ENCODE results near the gene GPR132. TPM values are rescaled to one million over a fixed set of nuclear protein-coding genes. Genes with fewer than 3 reads are reported as not detected.

GPR132 gene
- total and polyA plus RNA-seq, 2 of the 8 experiments (the other 6 are each of a cell fraction or from before 2014, with no cell fraction given): 0.11 TPM; not detected in 1

DNA sequence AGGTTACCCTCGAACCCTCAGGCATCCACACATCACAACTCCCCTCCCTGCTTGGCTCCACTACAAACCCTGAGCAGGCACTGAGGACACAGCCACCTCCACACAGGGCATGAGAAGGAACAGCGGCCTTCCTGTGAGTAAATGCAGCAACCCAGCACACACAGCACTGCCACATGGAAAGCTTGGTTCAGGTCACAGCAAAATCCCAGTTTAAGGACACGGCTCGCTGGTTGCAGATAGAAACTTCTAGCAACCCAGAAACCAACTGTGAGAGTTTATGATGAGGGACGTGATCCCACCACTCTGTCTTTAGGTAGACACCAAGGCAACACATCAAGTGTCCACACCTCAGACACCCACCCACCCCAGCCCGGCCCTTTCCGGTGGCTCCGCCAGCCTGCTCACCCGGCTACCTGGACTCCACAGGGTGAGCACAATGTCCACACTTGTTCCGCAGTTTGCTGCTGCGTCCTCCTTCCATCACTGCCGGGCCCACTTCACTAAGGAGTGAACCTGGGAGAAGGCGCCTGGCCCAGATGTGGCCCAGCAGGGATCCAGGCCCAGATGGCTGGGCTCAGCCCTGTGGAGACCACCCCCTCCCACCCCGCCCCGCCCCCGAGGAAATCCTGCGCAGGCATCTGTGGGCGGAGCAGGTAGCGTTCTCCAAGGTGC is 57.5 kb downstream of the GPR132 start:
- POLR2A ChIA-PET (ENCODE audit: partially characterized antibody): interaction anchor here (1.5 to 2.7 kb wide), 2 partner anchors 11 to 22 kb away, joined by 3 to 7 read pairs; partner anchors contain the start of gene CLBA1
- DNase-seq (ENCODE audit: low read depth in 1 of 2, low spot score in 2 of 2): no peak

More for the DNA sequence above, 57.5 kb downstream of the GPR132 start:
- Histone ChIP-seq H3K14ac (ENCODE audit: insufficient read length) (no peak overlapping the region), H3K23me2 (ENCODE audit: low read depth, low read length) (no peaks in the 10 kb centered on the region), H4K8ac (ENCODE audit: extremely low read depth, insufficient read depth, low read length) (no peak overlapping the region; the same call in 1 of the 2 replicates), H4K20me1 (replicated peaks in 1 of 2; ENCODE audit: control insufficient read depth in 1 of 2, insufficient read depth in 2 of 2, low read length in 2 of 2) (peaks cover 21 to 39% of the 10 kb centered on the region in 2 experiments), H2AK5ac (ENCODE audit: low read depth, low read length) (no peak overlapping the region), H4K5ac (ENCODE audit: insufficient read length, low read depth, low read length) (no peak overlapping the region), H3K27ac (ENCODE audit: low read depth, low read length) (no peak overlapping the region), H3K56ac (replicated peaks; ENCODE audit: insufficient read length, low read depth, low read length) (no peak overlapping the region), H3K4me1 (replicated peaks in 1 of 4; ENCODE audit: control insufficient read depth in 3 of 4, insufficient read depth in 4 of 4, low read length in 3 of 4) (peaks cover 0 to 2% (median 0%) of the 10 kb centered on the region in 4 experiments; a peak in 1 of 7 replicates), H3K79me1 (ENCODE audit: low read depth, low read length) (peaks cover 6% of the 10 kb centered on the region), H3K9ac (replicated peaks in 1 of 4; ENCODE audit: extremely low read depth in 1 of 4, low read depth in 3 of 4, low read length in 3 of 4) (no peak overlapping the region), H3K9me3 (ENCODE audit: insufficient read depth in 2 of 2, low read depth in 1 of 2, low read length in 1 of 2) (no peaks in the 10 kb centered on the region), H3K18ac (ENCODE audit: extremely low read depth, low read length) (no peak overlapping the region), H2AFZ (ENCODE audit: low read length) (no peak overlapping the region), H3K4me3 (ENCODE audit: extremely low read depth in 1 of 4, insufficient read depth in 2 of 4, low read depth in 3 of 4, low read length in 4 of 4) (no peak overlapping the region), H3K27me3 (replicated peaks in 1 of 4; ENCODE audit: control insufficient read depth in 3 of 4, extremely low read depth in 1 of 4, insufficient read depth in 3 of 4, low read length in 3 of 4) (no peaks in the 10 kb centered on the region), H2BK120ac (replicated peaks; ENCODE audit: low read depth, low read length) (no peak overlapping the region), H3K23ac (ENCODE audit: insufficient read length) (no peak overlapping the region), H3K36me3 (ENCODE audit: control insufficient read depth in 2 of 4, insufficient read depth in 4 of 4, low read length in 3 of 4) (peaks cover 12 to 35% (median 25%) of the 10 kb centered on the region in 4 experiments; a peak in 7 of 8 replicates), H2BK20ac (ENCODE audit: low read length) (no peak overlapping the region), H2BK5ac (ENCODE audit: low read depth, low read length) (no peak overlapping the region), H2BK15ac (ENCODE audit: low read length) (no peak overlapping the region), H3K4me2 (ENCODE audit: insufficient read depth in 1 of 2, low read depth in 2 of 2, low read length in 2 of 2) (no peak overlapping the region), H2BK12ac (ENCODE audit: low read depth, low read length) (no peak overlapping the region), H4K91ac (replicated peaks; ENCODE audit: insufficient read length, low read length) (no peak overlapping the region), H3K4ac (replicated peaks; ENCODE audit: insufficient read length, low read depth, low read length) (no peak overlapping the region), H3K79me2 (ENCODE audit: control insufficient read depth in 1 of 2, insufficient read depth in 2 of 2, low read length in 2 of 2) (peaks cover 3 to 26% of the 10 kb centered on the region in 2 experiments; a peak in 3 of 4 replicates)
- no peak for FAIRE-seq
- no peak for TF ChIP-seq SP4 (IDR thresholded peaks at IDR 0.05; ENCODE audit: low read length)
- TF ChIP-seq TAF7 (optimal IDR thresholded peaks at IDR 0.05; ENCODE audit: borderline replicate concordance, low read depth, low read length): no peak
- TF ChIP-seq CBX5 (IDR thresholded peaks at IDR 0.05; ENCODE audit: low read depth, low read length): no peak
- no peak for TF ChIP-seq EGR1 (IDR thresholded peaks at IDR 0.05; ENCODE audit: borderline replicate concordance, low read depth, low read length)
- no peak for TF ChIP-seq ZNF274 (IDR thresholded peaks at IDR 0.05; ENCODE audit: borderline replicate concordance, extremely low read depth, low read length)
- no peak for TF ChIP-seq RNF2 (IDR thresholded peaks at IDR 0.05; ENCODE audit: borderline replicate concordance, low read depth, low read length, missing control alignments, poor library complexity, severe bottlenecking)
- no peak for TF ChIP-seq KDM4A (IDR thresholded peaks at IDR 0.05; ENCODE audit: low read depth, low read length, severe bottlenecking)
- no peak for TF ChIP-seq CBX8 (IDR thresholded peaks at IDR 0.05; ENCODE audit: borderline replicate concordance, low read depth, low read length)
- no peak for TF ChIP-seq NRF1 (IDR thresholded peaks at IDR 0.05; ENCODE audit: low read depth, low read length)
- WGBS, 2 experiments (ENCODE audit: extremely low coverage in 1 of 2, insufficient coverage in 1 of 2, insufficient read length in 1 of 2, insufficient replicate concordance in 2 of 2, low coverage in 1 of 2, low lambda C conversion rate in 2 of 2, missing lambda C conversion rate in 1 of 2): 87% methylated on average over 14 of the region's 19 CpGs; no CpG with 5 or more reads in 1 of the 2 experiments
- CTCF ChIA-PET (ENCODE audit: partially characterized antibody): interaction anchor here (1.6 to 1.7 kb wide), 2 partner anchors 29 to 38 kb away, joined by 3 to 6 read pairs; no protein-coding TSS in a partner anchor

All from H1 (cell line).